Measurements from ENCODE around the gene ITPR3.

DNA sequence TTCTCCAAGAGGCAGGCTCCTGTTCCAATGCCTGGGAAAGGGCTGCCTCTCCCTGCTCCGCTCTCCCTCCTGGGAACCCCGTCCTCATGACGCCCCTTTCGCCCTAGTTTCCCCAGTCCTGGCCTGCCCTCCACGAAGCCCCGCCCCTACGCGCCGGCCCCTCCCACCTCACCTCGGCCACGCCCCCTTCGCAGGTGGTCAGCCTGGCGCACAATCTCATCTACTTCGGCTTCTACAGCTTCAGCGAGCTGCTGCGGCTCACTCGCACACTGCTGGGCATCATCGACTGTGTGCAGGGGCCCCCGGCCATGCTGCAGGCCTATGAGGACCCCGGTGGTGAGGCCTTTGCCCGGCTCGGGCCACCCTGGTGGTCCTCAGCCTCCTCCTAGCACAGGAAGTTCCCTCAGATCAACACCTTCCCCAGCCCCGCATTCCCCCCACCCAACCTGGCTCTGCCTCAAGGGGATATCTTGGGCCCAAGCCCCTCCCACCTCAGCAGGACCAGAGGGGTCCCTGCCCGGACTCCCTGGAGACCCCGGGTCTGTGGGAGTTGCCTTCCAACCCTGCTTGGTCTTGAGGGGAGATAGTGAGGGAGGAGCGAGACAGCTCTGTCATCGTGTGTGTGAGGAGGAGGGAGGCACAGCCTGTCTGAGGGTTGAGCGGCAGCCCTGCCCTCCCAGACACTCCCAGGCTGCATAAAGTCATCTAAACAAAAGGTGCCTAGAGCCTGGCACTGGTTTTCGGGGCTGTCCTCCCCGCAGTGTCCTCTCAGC is 50.0 kb downstream of the ITPR3 start:
- no peak for TF ChIP-seq POLR2AphosphoS5 (IDR thresholded peaks at IDR 0.05; ENCODE audit: insufficient read depth, low read depth, low read length)
- no peak for TF ChIP-seq MYC (IDR thresholded peaks at IDR 0.05; ENCODE audit: low read depth, low read length)
- TF ChIP-seq POLR2A (IDR thresholded peaks at IDR 0.05; ENCODE audit: low read depth, low read length), result no peak

Data from endothelial cell of umbilical vein (primary cell).